ENCODE measurements around the gene SAMD4B. TPM values are rescaled to one million over a fixed set of nuclear protein-coding genes. Genes with fewer than 3 reads are reported as not detected.

SAMD4B gene
- total and polyA plus RNA-seq, 7 experiments from 2014 or later = 7.3 to 84.6 (median 64.0) TPM

- H3K36me3 Mint-ChIP-seq = peaks cover 0 to 23% (median 12%) of the 10 kb centered on the region in 5 donors
- H3K4me3 Mint-ChIP-seq = no peak overlapping the region
- H3K4me1 Mint-ChIP-seq = peaks cover 32 to 65% (median 46%) of the 10 kb centered on the region in 7 donors
- no peak overlapping the region for H3K27ac ChIP-seq (ENCODE audit: low read depth, low read length)
- H3K36me3 ChIP-seq (ENCODE audit: control insufficient read depth in 2 of 3, insufficient read depth in 3 of 3, low read length in 3 of 3) = peaks cover 8 to 51% (median 23%) of the 10 kb centered on the region in 3 experiments
- H3K27me3 ChIP-seq (ENCODE audit: control insufficient read depth in 2 of 2, insufficient read depth in 2 of 2, low read length in 2 of 2) = no peaks in the 10 kb centered on the region
- POLR2A ChIA-PET = interaction anchor here (1.0 to 3.0 kb wide), 4 partner anchors 11 to 204 kb away, joined by 3 to 23 read pairs (median 3); partner anchors contain the start of genes GMFG, SAMD4B and SUPT5H
- peak overlapping the region in 6 of 9 donors; percentile 64 to 81 (median 70) for H3K27ac Mint-ChIP-seq
- H3K4me1 ChIP-seq (ENCODE audit: control insufficient read depth in 2 of 2, insufficient read depth in 2 of 2, low read length in 2 of 2) = peaks cover 10 to 26% of the 10 kb centered on the region in 2 donors
- H3K27me3 Mint-ChIP-seq = peaks cover 0 to 8% (median 0%) of the 10 kb centered on the region in 5 donors
- no peaks in the 10 kb centered on the region for H3K9me3 Mint-ChIP-seq
- DNase-seq = no peak
- ATAC-seq = peak; percentile 59
- no peak overlapping the region for H3K4me3 ChIP-seq (ENCODE audit: low read length)
- no peaks in the 10 kb centered on the region for H3K9me3 ChIP-seq (ENCODE audit: control insufficient read depth in 2 of 3, low read length in 3 of 3)
- CTCF ChIA-PET = interaction anchor here (1.2 kb wide), 1 partner anchor 114 kb away, joined by 3 read pairs; no protein-coding TSS in a partner anchor
- intact Hi-C loops (cut with micrococcal nuclease) = no loop called here
Observed at GRCh38 chr19:39325778-39326665, 16.2 kb upstream of the SAMD4B start.

- Histone ChIP-seq H3K9me3 (ENCODE audit: control insufficient read depth in 2 of 3, low read length in 3 of 3) (no peaks in the 10 kb centered on the region), H3K27me3 (ENCODE audit: control insufficient read depth in 2 of 2, insufficient read depth in 2 of 2, low read length in 2 of 2) (no peaks in the 10 kb centered on the region), H3K36me3 (ENCODE audit: control insufficient read depth in 2 of 3, insufficient read depth in 3 of 3, low read length in 3 of 3) (peaks cover 8 to 56% (median 27%) of the 10 kb centered on the region in 3 experiments), H3K27ac (ENCODE audit: low read depth, low read length) (peak overlapping the region; percentile 59), H3K4me1 (ENCODE audit: control insufficient read depth in 2 of 2, insufficient read depth in 2 of 2, low read length in 2 of 2) (peaks cover 13 to 36% of the 10 kb centered on the region in 2 donors), H3K4me3 (ENCODE audit: low read length) (no peak overlapping the region)
- Mint-ChIP-seq H3K27ac (peak overlapping the region; percentile 33 to 91 (median 80)), H3K36me3 (peaks cover 0 to 26% (median 15%) of the 10 kb centered on the region in 5 donors), H3K9me3 (no peaks in the 10 kb centered on the region), H3K4me1 (peaks cover 31 to 63% (median 41%) of the 10 kb centered on the region in 7 donors), H3K27me3 (no peaks in the 10 kb centered on the region), H3K4me3 (peak overlapping the region in 2 of 10 donors; percentile 63 to 75)
- ATAC-seq (no peak), DNase-seq (no peak)
- POLR2A ChIA-PET = interaction anchor here (0.6 to 3.0 kb wide), 5 partner anchors 9 to 205 kb away, joined by 3 to 23 read pairs (median 3); partner anchors contain the start of genes GMFG and SUPT5H
- CTCF ChIA-PET = interaction anchor here (0.5 to 3.4 kb wide), 11 partner anchors 9 to 259 kb away, joined by 3 to 21 read pairs (median 3); partner anchors contain the start of gene GMFG
- intact Hi-C loops (cut with micrococcal nuclease) = loop anchor here (1.0 kb wide), 3 partner anchors 9 to 205 kb away; partner anchors contain the start of gene GMFG (in 1 of the 2)
Observed at GRCh38 chr19:39327363-39328045, 14.7 kb upstream of the SAMD4B start.

GRCh38 chr19:39328046-39328705 is 14.0 kb upstream of the SAMD4B start:
- H3K9me3 ChIP-seq (ENCODE audit: control insufficient read depth in 2 of 3, low read length in 3 of 3) = no peaks in the 10 kb centered on the region
- Mint-ChIP-seq H3K9me3 (no peaks in the 10 kb centered on the region), H3K27me3 (no peaks in the 10 kb centered on the region), H3K36me3 (peaks cover 4 to 28% (median 17%) of the 10 kb centered on the region in 5 donors), H3K4me3 (peak overlapping the region in 9 of 10 donors; percentile 42 to 75 (median 54)), H3K4me1 (peaks cover 31 to 66% (median 45%) of the 10 kb centered on the region in 7 donors), H3K27ac (peak overlapping the region; percentile 71 to 91 (median 80))
- peak overlapping the region; percentile 60 for H3K27ac ChIP-seq (ENCODE audit: low read depth, low read length)
- CTCF ChIA-PET = interaction anchor here (0.6 to 3.4 kb wide), 7 partner anchors 8 to 366 kb away, joined by 3 to 21 read pairs (median 4); partner anchors contain the start of gene GMFG
- no peak overlapping the region for H3K4me3 ChIP-seq (ENCODE audit: low read length)
- peaks cover 8 to 56% (median 27%) of the 10 kb centered on the region in 3 experiments for H3K36me3 ChIP-seq (ENCODE audit: control insufficient read depth in 2 of 3, insufficient read depth in 3 of 3, low read length in 3 of 3)
- intact Hi-C loops (cut with micrococcal nuclease) = loop anchor here (1.0 kb wide), 3 partner anchors 8 to 206 kb away; partner anchors contain the start of gene GMFG (in 1 of the 2)
- peaks cover 17 to 42% of the 10 kb centered on the region in 2 donors for H3K4me1 ChIP-seq (ENCODE audit: control insufficient read depth in 2 of 2, insufficient read depth in 2 of 2, low read length in 2 of 2)
- DNase-seq (peak; percentile 59 to 86 (median 71)), ATAC-seq (peak; percentile 92)
- no peaks in the 10 kb centered on the region for H3K27me3 ChIP-seq (ENCODE audit: control insufficient read depth in 2 of 2, insufficient read depth in 2 of 2, low read length in 2 of 2)
- POLR2A ChIA-PET = interaction anchor here (0.9 to 3.0 kb wide), 3 partner anchors 8 to 205 kb away, joined by 3 to 23 read pairs (median 4); partner anchors contain the start of gene GMFG

- no peaks in the 10 kb centered on the region for H3K27me3 ChIP-seq (ENCODE audit: control insufficient read depth in 2 of 2, insufficient read depth in 2 of 2, low read length in 2 of 2)
- Mint-ChIP-seq H3K27me3 (no peaks in the 10 kb centered on the region), H3K4me3 (peak overlapping the region in 9 of 10 donors; percentile 29 to 75 (median 40)), H3K27ac (peak overlapping the region in 7 of 9 donors; percentile 36 to 81 (median 70)), H3K9me3 (no peaks in the 10 kb centered on the region), H3K36me3 (peaks cover 4 to 36% (median 17%) of the 10 kb centered on the region in 5 donors), H3K4me1 (peaks cover 36 to 75% (median 53%) of the 10 kb centered on the region in 7 donors)
- ChIA-PET POLR2A (interaction anchor here (0.6 to 0.9 kb wide), 2 partner anchors 1018 to 1086 kb away, joined by 3 to 8 read pairs; partner anchors contain the start of genes C19orf47 and PLD3), CTCF (interaction anchor here (3.4 kb wide), 1 partner anchor 208 kb away, joined by 21 read pairs; no protein-coding TSS in a partner anchor)
- no peaks in the 10 kb centered on the region for H3K9me3 ChIP-seq (ENCODE audit: control insufficient read depth in 2 of 3, low read length in 3 of 3)
- no peak for DNase-seq
- intact Hi-C loops (cut with micrococcal nuclease) = loop anchor here in 1 of 2 donors (10.0 kb wide), 1 partner anchor 365 kb away; no protein-coding TSS in a partner anchor
- peaks cover 8 to 59% (median 27%) of the 10 kb centered on the region in 3 experiments for H3K36me3 ChIP-seq (ENCODE audit: control insufficient read depth in 2 of 3, insufficient read depth in 3 of 3, low read length in 3 of 3)
- peaks cover 33 to 55% of the 10 kb centered on the region in 2 donors for H3K4me1 ChIP-seq (ENCODE audit: control insufficient read depth in 2 of 2, insufficient read depth in 2 of 2, low read length in 2 of 2)
- H3K27ac ChIP-seq (ENCODE audit: low read depth, low read length) = no peak overlapping the region
- no peak for ATAC-seq
- H3K4me3 ChIP-seq (ENCODE audit: low read length) = no peak overlapping the region
Observed at GRCh38 chr19:39329948-39330347, 12.3 kb upstream of the SAMD4B start.

- Mint-ChIP-seq H3K4me1 (peaks cover 45 to 86% (median 58%) of the 10 kb centered on the region in 7 donors), H3K9me3 (no peaks in the 10 kb centered on the region), H3K36me3 (peaks cover 11 to 42% (median 23%) of the 10 kb centered on the region in 5 donors), H3K27me3 (no peaks in the 10 kb centered on the region), H3K27ac (peak overlapping the region in 6 of 9 donors; percentile 89 to 99 (median 98)), H3K4me3 (peak overlapping the region in 9 of 10 donors; percentile 74 to 100 (median 99))
- CTCF ChIA-PET = interaction anchor here (1.0 kb wide), 1 partner anchor 10 kb away, joined by 3 read pairs; the partner anchor contains the start of gene SAMD4B
- Histone ChIP-seq H3K4me3 (ENCODE audit: low read length) (no peak overlapping the region), H3K36me3 (ENCODE audit: control insufficient read depth in 2 of 3, insufficient read depth in 3 of 3, low read length in 3 of 3) (peaks cover 8 to 48% (median 25%) of the 10 kb centered on the region in 3 experiments), H3K4me1 (ENCODE audit: control insufficient read depth in 2 of 2, insufficient read depth in 2 of 2, low read length in 2 of 2) (peaks cover 38 to 68% of the 10 kb centered on the region in 2 donors), H3K27me3 (ENCODE audit: control insufficient read depth in 2 of 2, insufficient read depth in 2 of 2, low read length in 2 of 2) (no peaks in the 10 kb centered on the region), H3K27ac (ENCODE audit: low read depth, low read length) (peak overlapping the region; percentile 25), H3K9me3 (ENCODE audit: control insufficient read depth in 2 of 3, low read length in 3 of 3) (no peaks in the 10 kb centered on the region)
- intact Hi-C loops (cut with micrococcal nuclease) = loop anchor here in 1 of 2 donors (10.0 kb wide), 1 partner anchor 367 kb away; no protein-coding TSS in a partner anchor
- DNase-seq (no peak), ATAC-seq (no peak)
- POLR2A ChIA-PET = interaction anchor here (0.6 to 1.2 kb wide), 3 partner anchors 9 to 1278 kb away, joined by 3 to 4 read pairs (median 4); no protein-coding TSS in a partner anchor
Observed at GRCh38 chr19:39332293-39332692, 9.9 kb upstream of the SAMD4B start.

Data from naive thymus-derived CD4-positive, alpha-beta T cell (primary cell).